ENCODE data around the gene DDX10.
"Not testable (repeated sequence)": the region's sequence is repeated elsewhere in the genome, so short reads cannot be mapped to it uniquely, and the experiment has no call there.

The DDX10 gene

DNA sequence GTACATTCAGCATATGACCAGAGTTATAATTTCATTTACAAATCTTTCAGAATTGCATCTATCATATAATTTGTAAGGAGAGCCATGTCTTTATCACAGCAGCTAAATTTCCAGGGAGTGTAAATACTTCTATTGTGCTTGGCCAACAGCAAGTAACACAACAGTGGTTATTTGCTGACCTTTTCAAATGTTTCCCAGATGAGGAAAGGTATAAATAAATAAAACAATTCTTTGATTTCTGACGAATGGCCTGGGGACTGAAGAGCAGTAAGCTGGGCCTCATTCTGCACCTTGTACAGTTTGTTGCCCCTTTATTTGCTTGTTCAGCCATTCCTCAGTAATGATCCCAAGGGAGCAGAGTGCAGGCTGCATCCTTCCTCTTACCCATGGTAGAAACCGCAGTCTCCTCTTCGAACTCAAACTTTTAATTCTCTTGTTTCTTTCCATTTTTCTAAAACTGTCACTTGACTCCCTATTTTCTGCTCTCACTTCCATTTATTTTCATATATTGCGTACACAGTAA, 132.8 kb downstream of the DDX10 start:
- Histone ChIP-seq H3K36me3 (ENCODE audit: insufficient read depth, low read length) (no peaks in the 10 kb centered on the region), H2AFZ (ENCODE audit: low read depth, low read length) (no peak overlapping the region), H3K27me3 (ENCODE audit: insufficient read depth, low read length) (no peaks in the 10 kb centered on the region), H3K9me3 (ENCODE audit: low read length) (no peaks in the 10 kb centered on the region), H3K4me1 (ENCODE audit: insufficient read depth, low read length) (peaks cover 4% of the 10 kb centered on the region), H3K4me3 (ENCODE audit: low read length) (no peak overlapping the region)

- Histone ChIP-seq H3K27me3 (ENCODE audit: insufficient read depth, low read length) (no peaks in the 10 kb centered on the region), H3K4me1 (ENCODE audit: insufficient read depth, low read length) (no peaks in the 10 kb centered on the region), H2AFZ (ENCODE audit: low read depth, low read length) (no peak overlapping the region), H3K4me3 (ENCODE audit: low read length) (no peak overlapping the region), H3K9me3 (ENCODE audit: low read length) (no peaks in the 10 kb centered on the region), H3K36me3 (ENCODE audit: insufficient read depth, low read length) (no peaks in the 10 kb centered on the region)
Measured at GRCh38 chr11:108802492-108802891, 137.6 kb downstream of the DDX10 start.

GRCh38 chr11:108803776-108804175, 138.9 kb downstream of the DDX10 start:
- no peak overlapping the region for H2AFZ ChIP-seq (ENCODE audit: low read depth, low read length)
- H3K4me1 ChIP-seq (ENCODE audit: insufficient read depth, low read length), result no peaks in the 10 kb centered on the region
- no peaks in the 10 kb centered on the region for H3K36me3 ChIP-seq (ENCODE audit: insufficient read depth, low read length)
- H3K9me3 ChIP-seq (ENCODE audit: low read length), result no peaks in the 10 kb centered on the region
- H3K27me3 ChIP-seq (ENCODE audit: insufficient read depth, low read length), result no peaks in the 10 kb centered on the region
- H3K4me3 ChIP-seq (ENCODE audit: low read length), result no peak overlapping the region

DNA sequence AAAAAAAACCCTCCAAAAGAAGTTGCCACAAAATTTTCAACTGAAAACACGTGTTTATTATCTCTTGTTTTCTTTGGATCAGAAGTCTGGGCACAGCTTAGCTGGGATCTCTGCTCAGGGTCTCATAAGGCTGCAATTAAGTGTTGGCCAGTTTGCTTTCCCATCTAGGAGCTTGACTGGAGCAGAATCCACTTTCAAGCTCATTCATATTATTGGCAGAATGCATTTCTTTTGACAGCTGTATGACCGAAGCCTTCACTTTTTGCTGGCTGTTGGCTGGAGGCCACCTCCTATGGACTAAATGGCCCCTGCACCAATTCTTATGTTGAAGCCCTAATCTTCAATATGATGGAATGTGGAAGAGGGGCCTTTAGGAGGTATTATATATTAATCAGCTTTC, 139.6 kb downstream of the DDX10 start:
- no peaks in the 10 kb centered on the region for H3K27me3 ChIP-seq (ENCODE audit: insufficient read depth, low read length)
- no peak overlapping the region for H2AFZ ChIP-seq (ENCODE audit: low read depth, low read length)
- no peaks in the 10 kb centered on the region for H3K36me3 ChIP-seq (ENCODE audit: insufficient read depth, low read length)
- H3K9me3 ChIP-seq (ENCODE audit: low read length), result no peaks in the 10 kb centered on the region
- no peak overlapping the region for H3K4me3 ChIP-seq (ENCODE audit: low read length)
- H3K4me1 ChIP-seq (ENCODE audit: insufficient read depth, low read length), result no peaks in the 10 kb centered on the region

- Histone ChIP-seq H2AFZ (ENCODE audit: low read depth, low read length) (no peak overlapping the region), H3K36me3 (ENCODE audit: insufficient read depth, low read length) (no peaks in the 10 kb centered on the region), H3K4me1 (ENCODE audit: insufficient read depth, low read length) (no peaks in the 10 kb centered on the region), H3K27me3 (ENCODE audit: insufficient read depth, low read length) (no peaks in the 10 kb centered on the region), H3K9me3 (ENCODE audit: low read length) (no peaks in the 10 kb centered on the region), H3K4me3 (ENCODE audit: low read length) (no peak overlapping the region)
Measured at GRCh38 chr11:108805030-108805429, 140.2 kb downstream of the DDX10 start.

DNA sequence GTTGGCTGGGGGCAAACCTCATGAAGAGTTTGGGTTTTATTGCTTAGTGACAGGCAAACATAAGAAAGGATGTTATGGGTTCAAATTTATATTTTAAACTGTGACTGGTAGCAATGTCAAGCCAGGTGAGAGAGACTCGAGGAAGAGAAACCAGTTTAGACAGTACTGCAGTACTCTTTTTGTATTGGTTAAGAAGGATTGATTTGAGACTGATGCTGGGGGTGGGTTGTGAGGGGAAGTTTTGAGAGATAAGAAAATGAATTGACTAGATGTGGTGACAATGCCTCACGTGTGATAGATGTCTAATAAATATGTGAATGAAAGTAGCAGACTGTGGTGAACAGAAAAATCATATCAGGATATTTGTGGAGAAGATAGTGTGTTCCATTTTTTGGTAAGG, 142.4 kb downstream of the DDX10 start:
- H3K27me3 ChIP-seq (ENCODE audit: insufficient read depth, low read length), result no peaks in the 10 kb centered on the region
- no peak overlapping the region for H2AFZ ChIP-seq (ENCODE audit: low read depth, low read length)
- no peaks in the 10 kb centered on the region for H3K36me3 ChIP-seq (ENCODE audit: insufficient read depth, low read length)
- H3K4me1 ChIP-seq (ENCODE audit: insufficient read depth, low read length), result no peaks in the 10 kb centered on the region
- H3K4me3 ChIP-seq (ENCODE audit: low read length), result no peak overlapping the region
- no peaks in the 10 kb centered on the region for H3K9me3 ChIP-seq (ENCODE audit: low read length)

DNA sequence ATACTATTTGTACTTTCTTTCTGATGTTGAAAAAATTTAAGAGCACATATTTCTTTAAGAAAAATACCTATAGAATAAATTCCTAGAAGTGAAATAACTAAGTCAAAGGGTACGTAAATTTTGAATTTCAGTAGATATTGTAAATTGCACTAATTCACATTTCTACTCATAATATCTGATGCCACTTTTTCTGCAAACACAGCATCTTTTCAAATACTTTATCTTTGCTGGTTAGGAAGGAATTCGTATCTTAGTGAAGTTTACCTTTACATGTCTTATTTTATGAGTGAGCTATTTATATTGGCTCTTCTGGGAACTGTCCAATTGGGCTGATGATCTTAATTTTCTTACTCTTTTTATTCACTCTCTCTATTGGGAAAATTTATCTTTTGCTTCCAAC, 148.2 kb downstream of the DDX10 start:
- no peaks in the 10 kb centered on the region for H3K9me3 ChIP-seq (ENCODE audit: low read length)
- H3K27me3 ChIP-seq (ENCODE audit: insufficient read depth, low read length), result no peaks in the 10 kb centered on the region

GRCh38 chr11:108817976-108818375, 153.1 kb downstream of the DDX10 start:
- Histone ChIP-seq H2AFZ (ENCODE audit: low read depth, low read length) (no peak overlapping the region), H3K4me3 (ENCODE audit: low read length) (no peak overlapping the region), H3K27me3 (ENCODE audit: insufficient read depth, low read length) (no peaks in the 10 kb centered on the region), H3K4me1 (ENCODE audit: insufficient read depth, low read length) (no peaks in the 10 kb centered on the region), H3K36me3 (ENCODE audit: insufficient read depth, low read length) (no peaks in the 10 kb centered on the region), H3K9me3 (ENCODE audit: low read length) (no peaks in the 10 kb centered on the region)

More for the DNA sequence above, 148.2 kb downstream of the DDX10 start:
- Histone ChIP-seq H3K4me3 (ENCODE audit: low read length) (no peak overlapping the region), H2AFZ (ENCODE audit: low read depth, low read length) (no peak overlapping the region), H3K36me3 (ENCODE audit: insufficient read depth, low read length) (no peaks in the 10 kb centered on the region), H3K4me1 (ENCODE audit: insufficient read depth, low read length) (no peaks in the 10 kb centered on the region)

DNA sequence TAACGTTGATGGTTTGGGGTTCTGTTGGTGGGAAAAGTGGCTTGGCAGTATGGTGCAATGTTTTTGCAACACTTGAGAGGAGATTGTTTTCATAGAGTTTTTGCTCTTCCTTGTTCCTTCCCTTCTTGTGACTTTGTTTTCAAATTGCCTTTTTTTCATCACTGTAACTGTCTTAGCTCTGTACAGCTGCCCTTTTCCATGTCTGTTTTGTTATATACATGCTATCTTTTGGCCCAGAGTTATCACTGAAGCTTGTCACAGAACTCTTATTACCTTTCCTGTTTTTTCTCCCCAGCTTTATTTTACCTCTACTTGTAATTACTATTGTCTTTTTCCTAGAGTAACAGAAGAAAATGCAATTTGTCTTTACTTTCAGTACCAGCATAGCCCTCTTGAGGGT, 154.1 kb downstream of the DDX10 start:
- H3K27me3 ChIP-seq (ENCODE audit: insufficient read depth, low read length), result no peaks in the 10 kb centered on the region
- H3K4me3 ChIP-seq (ENCODE audit: low read length), result no peak overlapping the region
- no peaks in the 10 kb centered on the region for H3K9me3 ChIP-seq (ENCODE audit: low read length)
- H2AFZ ChIP-seq (ENCODE audit: low read depth, low read length), result no peak overlapping the region
- no peaks in the 10 kb centered on the region for H3K36me3 ChIP-seq (ENCODE audit: insufficient read depth, low read length)
- H3K4me1 ChIP-seq (ENCODE audit: insufficient read depth, low read length), result no peaks in the 10 kb centered on the region

DNA sequence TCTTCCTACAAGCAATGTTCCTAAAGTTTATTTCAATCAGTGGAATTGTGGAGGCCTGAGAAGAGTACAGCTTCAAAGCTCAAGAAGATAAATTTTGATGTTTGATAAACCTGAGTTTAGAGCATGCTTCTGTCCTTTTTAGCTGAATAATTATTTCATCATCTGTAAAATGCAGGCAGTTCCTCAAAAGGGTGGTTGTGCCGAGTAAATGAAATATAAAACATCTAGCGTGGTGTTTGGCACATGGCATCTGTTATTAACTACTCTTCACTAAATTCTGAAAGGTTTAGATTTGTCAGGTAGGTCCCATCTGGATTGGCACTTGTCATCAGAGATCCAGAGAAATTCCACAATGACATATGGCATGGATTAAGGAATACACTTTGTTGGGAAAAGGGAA, 155.1 kb downstream of the DDX10 start:
- no peak overlapping the region for H3K4me3 ChIP-seq (ENCODE audit: low read length)
- H3K4me1 ChIP-seq (ENCODE audit: insufficient read depth, low read length), result no peaks in the 10 kb centered on the region
- H3K27me3 ChIP-seq (ENCODE audit: insufficient read depth, low read length), result no peaks in the 10 kb centered on the region
- no peaks in the 10 kb centered on the region for H3K9me3 ChIP-seq (ENCODE audit: low read length)
- H2AFZ ChIP-seq (ENCODE audit: low read depth, low read length), result no peak overlapping the region
- H3K36me3 ChIP-seq (ENCODE audit: insufficient read depth, low read length), result no peaks in the 10 kb centered on the region

- H3K4me1 ChIP-seq (ENCODE audit: insufficient read depth, low read length); H3K27me3 ChIP-seq (ENCODE audit: insufficient read depth, low read length); H2AFZ ChIP-seq (ENCODE audit: low read depth, low read length); H3K36me3 ChIP-seq (ENCODE audit: insufficient read depth, low read length); H3K9me3 ChIP-seq (ENCODE audit: low read length); H3K4me3 ChIP-seq (ENCODE audit: low read length): not testable (repeated sequence)
Measured at GRCh38 chr11:108823960-108824359, 159.1 kb downstream of the DDX10 start.

GRCh38 chr11:108824545-108824944, 159.7 kb downstream of the DDX10 start:
- H3K9me3 ChIP-seq (ENCODE audit: low read length), result no peaks in the 10 kb centered on the region
- H2AFZ ChIP-seq (ENCODE audit: low read depth, low read length), result no peak overlapping the region
- H3K36me3 ChIP-seq (ENCODE audit: insufficient read depth, low read length), result no peaks in the 10 kb centered on the region
- H3K4me3 ChIP-seq (ENCODE audit: low read length), result no peak overlapping the region
- no peaks in the 10 kb centered on the region for H3K4me1 ChIP-seq (ENCODE audit: insufficient read depth, low read length)
- H3K27me3 ChIP-seq (ENCODE audit: insufficient read depth, low read length), result no peaks in the 10 kb centered on the region

GRCh38 chr11:108825381-108825780, 160.5 kb downstream of the DDX10 start:
- Histone ChIP-seq H3K4me1 (ENCODE audit: insufficient read depth, low read length) (no peaks in the 10 kb centered on the region), H3K27me3 (ENCODE audit: insufficient read depth, low read length) (no peaks in the 10 kb centered on the region), H3K4me3 (ENCODE audit: low read length) (no peak overlapping the region), H2AFZ (ENCODE audit: low read depth, low read length) (no peak overlapping the region), H3K9me3 (ENCODE audit: low read length) (no peaks in the 10 kb centered on the region), H3K36me3 (ENCODE audit: insufficient read depth, low read length) (no peaks in the 10 kb centered on the region)

- Histone ChIP-seq H2AFZ (ENCODE audit: low read depth, low read length) (no peak overlapping the region), H3K27me3 (ENCODE audit: insufficient read depth, low read length) (no peaks in the 10 kb centered on the region), H3K36me3 (ENCODE audit: insufficient read depth, low read length) (no peaks in the 10 kb centered on the region), H3K4me3 (ENCODE audit: low read length) (no peak overlapping the region), H3K4me1 (ENCODE audit: insufficient read depth, low read length) (no peaks in the 10 kb centered on the region), H3K9me3 (ENCODE audit: low read length) (no peaks in the 10 kb centered on the region)
Measured at GRCh38 chr11:108826136-108826535, 161.3 kb downstream of the DDX10 start.

All from neuron (in vitro differentiated cells).